HG02798 (cell line): ENCODE results near the gene GALNT9.
"Not testable (repeated sequence)": the region's sequence is repeated elsewhere in the genome, so short reads cannot be mapped to it uniquely, and the experiment has no call there.

ENCODE experiments used
- ATAC-seq: cut with Tn5 transposase; IDR thresholded peaks from one replicate; pipeline ENCODE4 v1.9.1; 2021; ENCODE audit warnings: mild to moderate bottlenecking; ENCODE audit not compliant: unreplicated experiment, poor library complexity

The GALNT9 gene

GRCh38 chr12:132302466-132303358 lies 26.7 kb downstream of the GALNT9 start:
- no peak for ATAC-seq

DNA sequence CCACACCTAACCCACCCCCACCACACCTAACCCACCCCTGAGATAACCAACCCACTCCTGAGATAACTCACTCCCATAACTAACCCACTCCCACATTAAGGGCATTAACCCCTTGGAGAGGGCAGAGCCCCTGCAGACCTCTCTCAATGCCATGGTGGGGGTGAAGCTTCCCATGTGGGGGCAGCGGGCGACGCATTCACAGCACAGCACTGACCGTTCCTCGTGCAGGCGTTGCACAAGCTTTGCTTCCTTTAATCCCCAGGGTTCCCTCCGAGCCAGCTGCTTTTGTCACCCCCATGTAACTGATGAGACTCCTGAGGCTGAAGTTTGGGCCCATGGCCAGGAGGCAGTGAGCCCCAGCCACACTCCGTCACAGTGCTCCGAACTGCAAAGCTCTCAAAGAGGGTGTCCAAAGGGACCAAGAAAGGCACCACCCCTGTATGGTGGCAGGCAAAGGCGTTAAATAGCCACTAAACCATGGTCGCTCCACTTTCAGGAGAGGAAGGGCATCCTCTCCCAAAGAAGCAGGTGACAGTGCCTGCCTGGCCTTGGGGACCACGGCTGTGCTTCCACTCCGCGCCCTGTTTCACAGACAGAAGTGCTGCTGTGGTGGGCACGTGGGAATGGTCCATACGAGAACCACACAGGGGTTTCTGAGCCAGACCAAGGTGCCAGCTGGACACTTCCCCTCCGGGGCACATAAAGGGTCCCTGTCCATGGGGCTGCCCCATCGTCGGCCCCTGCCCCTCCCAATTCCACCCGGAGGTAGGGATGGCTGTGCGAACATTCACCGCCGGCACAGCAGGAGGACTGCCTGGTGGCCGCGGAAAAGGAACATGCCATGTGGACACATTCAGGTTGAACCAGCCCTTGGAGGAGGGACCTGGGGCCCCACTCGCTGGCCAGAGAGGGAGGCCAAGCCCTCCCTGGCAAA lies 28.3 kb downstream of the GALNT9 start:
- ATAC-seq: no peak

DNA sequence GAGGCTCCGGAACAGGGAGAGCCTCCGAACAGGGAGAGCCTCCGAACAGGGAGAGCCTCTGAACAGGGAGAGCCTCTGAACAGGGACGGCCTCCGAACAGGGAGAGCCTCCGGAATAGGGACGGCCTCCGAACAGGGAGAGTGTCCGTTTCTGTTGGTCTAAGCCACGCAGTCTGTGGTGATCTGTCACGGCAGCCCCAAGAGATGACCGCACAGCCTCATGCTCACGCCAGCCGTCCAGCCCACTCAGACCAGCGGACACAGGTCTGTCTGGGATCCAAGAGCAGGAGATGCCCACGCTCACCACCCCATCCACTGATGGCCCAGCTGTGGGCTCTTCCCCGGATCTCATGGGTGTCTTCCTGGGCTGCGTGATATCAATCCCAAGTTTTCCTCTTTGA lies 33.3 kb downstream of the GALNT9 start:
- ATAC-seq: no peak

- ATAC-seq: not testable (repeated sequence)
Observed at GRCh38 chr12:132295561-132295960, 33.8 kb downstream of the GALNT9 start.

DNA sequence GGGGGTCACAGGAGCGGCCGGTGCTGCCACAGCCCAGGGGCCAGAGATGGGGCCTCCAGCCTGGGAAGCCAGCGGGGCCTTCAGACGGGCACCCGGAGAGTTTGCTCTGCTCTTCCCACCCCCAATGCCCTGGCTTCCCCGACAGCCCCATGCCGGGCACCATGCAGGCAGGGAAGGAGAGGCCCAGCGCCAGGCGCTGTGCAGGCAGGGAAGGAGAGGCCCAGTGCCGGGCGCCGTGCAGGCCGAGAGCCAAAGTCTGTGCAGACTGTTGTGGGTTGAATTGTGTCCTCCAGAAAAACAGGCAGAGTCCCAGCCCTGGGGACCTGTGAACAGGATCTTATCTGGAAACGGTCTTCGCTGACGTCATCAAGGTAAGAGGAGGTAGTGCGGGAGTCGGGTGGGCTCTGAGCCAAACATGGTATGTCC lies 34.3 kb downstream of the GALNT9 start:
- ATAC-seq: no peak

- no peak for ATAC-seq
Observed at GRCh38 chr12:132294121-132295034, 35.0 kb downstream of the GALNT9 start.

DNA sequence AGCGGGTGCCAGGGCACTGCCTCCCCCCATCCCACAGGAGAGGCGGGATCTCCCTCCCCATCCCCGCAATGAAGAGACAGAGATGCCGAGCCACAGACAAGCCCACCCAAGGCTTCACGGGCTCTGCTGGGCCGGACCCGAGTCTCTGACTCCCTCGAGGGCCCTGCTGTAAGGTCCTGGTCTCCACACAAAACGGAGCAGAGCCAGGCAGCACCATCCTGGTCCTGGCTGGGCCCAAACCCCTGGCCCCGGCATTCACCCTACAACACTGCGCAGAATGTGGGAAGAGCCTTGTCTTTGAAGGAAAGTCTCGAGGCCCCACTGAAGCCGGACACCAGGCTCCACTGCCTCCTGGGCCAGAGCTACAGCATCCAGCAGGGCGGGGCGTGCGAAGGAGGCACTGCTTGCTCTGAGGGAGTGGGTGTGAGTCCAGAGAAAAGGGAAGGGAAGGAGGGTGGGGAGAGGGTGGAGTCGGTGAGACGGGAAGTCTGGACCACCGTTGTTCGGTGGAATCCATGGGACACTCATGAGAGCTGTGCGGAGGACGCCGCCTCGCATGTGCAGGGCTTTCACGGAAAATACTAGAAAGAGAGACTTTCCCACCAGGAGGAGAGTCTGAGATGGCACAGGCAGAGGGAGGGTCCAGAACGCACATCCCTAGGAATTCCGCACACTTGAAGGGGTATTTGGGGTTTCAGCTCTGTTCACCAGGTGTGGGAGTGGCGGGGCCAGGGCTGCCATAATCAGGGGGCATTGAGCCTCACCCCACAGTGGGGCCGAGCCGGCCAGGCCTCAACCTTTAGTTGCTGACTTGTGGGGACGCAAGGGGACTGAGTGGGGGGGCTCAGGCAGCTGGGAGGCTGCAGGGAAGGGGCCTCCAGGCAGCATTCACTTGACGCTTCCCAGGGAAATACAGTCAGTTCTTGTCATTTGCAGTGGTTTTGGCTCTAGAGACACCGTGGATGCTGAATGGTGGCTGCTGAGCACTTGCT lies 36.8 kb downstream of the GALNT9 start:
- no peak for ATAC-seq

- ATAC-seq: no peak
Observed at GRCh38 chr12:132291402-132292175, 37.8 kb downstream of the GALNT9 start.

DNA sequence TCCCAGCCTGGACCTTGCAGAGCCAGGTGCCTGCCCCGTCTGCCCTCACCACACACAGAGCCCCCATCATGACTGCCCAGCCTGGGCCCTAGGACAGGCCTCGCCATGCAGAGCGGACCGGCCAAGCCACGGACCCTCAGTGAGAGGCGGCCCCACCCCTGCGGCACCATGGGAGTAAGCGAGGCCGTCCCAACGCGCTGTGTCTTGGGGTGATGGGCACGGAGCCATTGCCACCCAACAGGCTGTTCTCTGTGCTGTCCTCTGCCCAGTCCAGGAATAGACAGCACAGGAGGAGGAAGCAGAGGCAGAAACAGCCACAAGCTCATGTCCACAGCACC lies 39.2 kb downstream of the GALNT9 start:
- ATAC-seq: no peak

DNA sequence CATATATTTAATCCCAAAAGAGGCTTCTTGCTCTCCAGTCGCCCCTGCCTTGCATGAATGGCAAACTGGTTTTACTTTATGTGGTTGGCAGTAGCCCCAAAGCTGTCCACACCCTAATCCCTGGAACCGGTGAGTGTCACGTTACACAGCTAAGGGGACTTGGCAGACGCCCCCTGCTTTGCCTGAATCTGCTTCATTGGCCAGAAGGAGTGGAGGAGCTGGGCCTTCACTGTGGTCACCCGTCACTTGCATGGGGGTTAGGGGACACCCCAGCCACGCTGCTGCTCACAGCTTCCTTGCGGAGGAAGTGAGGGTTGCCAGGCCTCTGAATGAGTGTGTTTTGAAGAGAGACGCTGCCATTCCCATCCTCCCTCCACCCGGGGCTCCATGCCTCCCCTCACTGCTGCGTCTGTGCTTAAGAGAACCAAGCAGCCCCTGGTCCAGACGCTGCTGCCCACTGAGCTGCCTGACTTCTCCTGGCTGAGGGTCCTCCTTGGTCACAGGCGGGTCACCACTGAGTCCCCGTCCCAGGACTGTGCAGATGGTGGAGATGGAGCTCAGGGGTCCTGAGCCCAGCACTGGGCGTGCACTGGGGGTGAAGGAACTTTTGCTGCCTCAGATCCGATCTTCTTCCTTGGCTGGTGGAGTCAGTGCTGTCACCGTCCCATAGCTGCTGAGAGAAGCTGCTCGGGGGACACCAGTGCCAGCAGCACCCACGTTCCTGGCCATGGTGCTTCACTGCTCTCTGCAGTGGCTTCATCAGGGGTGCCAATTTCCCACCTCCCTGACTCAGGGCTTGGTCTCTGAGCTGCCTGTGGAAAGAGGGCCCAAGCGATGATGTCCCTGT lies 39.8 kb downstream of the GALNT9 start:
- no peak for ATAC-seq

GRCh38 chr12:132288516-132289215 lies 40.7 kb downstream of the GALNT9 start:
- ATAC-seq: no peak

DNA sequence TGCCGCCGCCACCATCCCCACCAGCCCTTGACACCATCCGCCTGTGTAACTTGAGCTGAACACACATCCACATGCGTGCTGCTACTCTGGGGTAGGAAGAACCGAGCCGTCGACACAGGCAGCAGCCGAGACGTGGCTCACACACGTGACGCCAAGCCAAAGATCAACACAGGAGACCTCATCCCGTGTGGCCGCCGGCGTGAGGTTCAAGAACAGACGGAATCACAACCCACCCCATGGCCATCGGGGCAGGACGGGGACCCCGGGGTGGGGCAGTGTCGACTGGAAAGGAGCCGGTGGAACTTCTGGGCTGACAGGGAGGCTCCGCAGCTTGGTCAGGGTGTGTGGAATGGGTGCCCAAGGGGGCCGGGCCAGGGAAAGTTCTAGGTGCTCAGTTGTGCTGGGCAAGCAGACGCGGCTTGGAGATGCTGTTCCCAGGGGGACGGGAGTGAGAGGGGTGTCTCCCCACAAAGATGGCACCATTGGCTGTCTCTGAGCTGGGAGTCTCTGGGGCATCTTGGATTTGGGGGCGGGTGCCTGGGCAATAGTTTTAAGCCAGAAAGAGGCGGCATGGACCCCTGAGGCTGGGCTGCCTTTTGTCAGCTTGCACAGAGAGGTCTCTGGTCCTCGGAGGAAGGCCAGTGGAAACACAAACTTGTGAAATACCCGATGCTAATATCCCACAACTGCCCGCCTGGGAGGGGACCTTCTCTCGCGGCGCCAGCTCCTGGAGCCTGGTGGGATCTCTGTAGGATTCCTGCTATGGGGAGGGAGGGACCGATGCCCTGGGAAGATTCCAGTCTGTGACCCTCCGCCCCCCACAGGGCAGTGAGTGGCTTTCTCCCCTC lies 41.8 kb downstream of the GALNT9 start:
- ATAC-seq: no peak

GRCh38 chr12:132286912-132287311 lies 42.5 kb downstream of the GALNT9 start:
- ATAC-seq: no peak

- ATAC-seq: no peak
Observed at GRCh38 chr12:132285991-132286681, 43.3 kb downstream of the GALNT9 start.
